ENCODE measurements around the gene THYN1.
"Not testable (repeated sequence)": the region's sequence is repeated elsewhere in the genome, so short reads cannot be mapped to it uniquely, and the experiment has no call there.

THYN1 gene

DNA sequence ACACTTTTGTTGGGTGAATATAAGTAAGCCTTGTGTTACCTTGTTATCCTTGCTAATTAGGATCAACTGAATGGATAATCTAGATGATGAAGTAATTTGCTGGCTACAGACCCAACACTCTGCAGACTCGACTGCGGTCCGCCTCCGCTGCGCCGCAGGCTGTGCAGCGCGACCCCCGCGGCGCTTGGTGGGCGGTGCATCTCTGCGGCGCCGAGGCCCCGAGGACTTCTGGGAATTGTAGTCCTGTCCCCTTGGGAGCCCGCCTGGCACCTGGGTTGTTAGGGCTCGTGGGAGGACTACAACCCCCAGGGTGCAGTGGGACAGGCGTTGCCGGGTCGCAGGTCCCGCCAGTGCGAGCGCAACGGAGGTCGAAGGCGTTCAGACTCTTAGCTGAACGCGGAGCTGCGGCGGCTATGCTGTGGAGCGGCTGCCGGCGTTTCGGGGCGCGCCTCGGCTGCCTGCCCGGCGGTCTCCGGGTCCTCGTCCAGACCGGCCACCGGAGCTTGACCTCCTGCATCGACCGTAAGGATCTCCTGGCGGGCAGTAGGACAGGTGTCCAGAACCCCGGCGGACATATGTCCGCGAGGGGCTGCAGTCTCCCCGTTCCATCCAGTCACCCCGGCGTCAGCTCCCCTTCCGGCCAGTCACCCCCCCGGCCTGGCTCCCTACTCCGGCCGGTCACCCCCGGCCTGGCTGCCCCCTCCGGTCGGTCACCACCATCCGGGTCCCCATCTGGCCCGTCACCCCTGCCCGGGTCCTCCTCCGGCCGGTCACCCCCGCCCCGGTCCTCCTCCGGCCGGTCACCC is at the start of gene THYN1, which contains the start of gene ACAD8:
THYN1 (minus strand) TSS at position 165 of the 806 bp plus-strand sequence. CDS start 470 bp downstream, outside the sequence.
ACAD8 (plus strand) TSS at position 381 of the 806 bp plus-strand sequence; CDS start at position 414, 33 bp downstream.
- peak; percentile 96 for DNase-seq (ENCODE audit: low spot score)

GRCh38 chr11:134294664-134295063 is 41.5 kb upstream of the THYN1 start:
- DNase-seq (ENCODE audit: low spot score) = no peak

GRCh38 chr11:134293119-134294113 is 40.3 kb upstream of the THYN1 start:
- no peak for DNase-seq (ENCODE audit: low spot score)

DNA sequence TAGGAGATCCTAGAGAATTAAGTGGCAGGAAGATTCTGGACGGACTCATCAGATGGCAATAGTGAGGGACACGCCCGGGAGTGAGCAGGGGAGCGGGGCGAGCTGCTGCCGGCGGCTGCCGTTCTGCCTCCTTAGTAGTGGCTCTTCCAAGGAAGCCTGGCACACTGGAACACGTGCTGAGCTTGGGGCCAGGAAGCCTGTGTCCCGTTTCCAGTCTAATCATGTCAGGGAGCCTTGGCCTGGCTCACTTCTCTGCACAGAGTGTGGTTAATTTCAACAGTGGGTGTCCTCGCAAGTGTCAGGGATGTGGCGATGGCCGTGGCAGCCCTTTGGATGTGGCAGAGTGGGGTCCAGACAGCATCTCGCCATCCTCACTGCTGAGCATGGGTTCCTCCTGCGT is 39.5 kb upstream of the THYN1 start:
- DNase-seq (ENCODE audit: low spot score) = no peak

DNA sequence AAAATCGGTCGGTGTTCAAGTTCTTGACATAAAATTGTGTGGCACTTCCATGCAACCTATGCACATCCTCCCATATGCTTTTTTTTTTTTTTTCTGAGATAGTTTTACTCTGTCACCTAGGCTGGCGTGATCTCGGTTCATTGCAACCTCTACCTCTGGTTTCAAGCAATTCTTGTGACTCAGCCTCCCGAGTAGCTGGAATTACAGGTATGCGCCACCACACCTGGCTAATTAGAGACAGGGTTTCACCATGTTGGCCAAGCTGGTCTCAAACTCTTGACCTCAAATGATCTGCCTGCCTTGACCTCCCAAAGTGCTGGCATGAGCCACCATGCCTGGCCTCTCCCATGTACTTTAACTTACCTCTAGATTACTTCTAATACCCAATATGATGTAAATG is 38.0 kb upstream of the THYN1 start:
- no peak for DNase-seq (ENCODE audit: low spot score)

- no peak for DNase-seq (ENCODE audit: low spot score)
Measured at GRCh38 chr11:134290646-134291045, 37.5 kb upstream of the THYN1 start.

DNA sequence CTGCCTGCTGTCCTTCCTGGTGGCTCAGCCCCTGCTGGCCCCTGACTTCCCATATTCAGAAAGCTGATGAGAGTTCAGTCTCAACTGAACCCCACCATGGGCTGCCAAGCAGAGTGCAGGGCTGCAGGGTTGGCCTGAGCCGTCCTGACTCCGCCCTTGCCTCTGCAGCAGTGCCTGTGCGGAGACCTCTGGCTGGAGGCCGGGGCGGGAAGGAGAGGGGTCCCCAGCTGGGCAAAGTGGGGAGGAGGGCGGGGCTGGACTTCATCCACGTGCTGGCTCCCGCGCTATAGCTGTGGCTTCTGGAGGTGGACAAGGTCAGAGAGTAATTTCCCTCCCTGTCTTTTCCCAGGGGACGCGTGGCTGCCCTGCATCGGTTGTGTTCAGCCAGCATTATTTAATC is 36.6 kb upstream of the THYN1 start:
- no peak for DNase-seq (ENCODE audit: low spot score)

DNA sequence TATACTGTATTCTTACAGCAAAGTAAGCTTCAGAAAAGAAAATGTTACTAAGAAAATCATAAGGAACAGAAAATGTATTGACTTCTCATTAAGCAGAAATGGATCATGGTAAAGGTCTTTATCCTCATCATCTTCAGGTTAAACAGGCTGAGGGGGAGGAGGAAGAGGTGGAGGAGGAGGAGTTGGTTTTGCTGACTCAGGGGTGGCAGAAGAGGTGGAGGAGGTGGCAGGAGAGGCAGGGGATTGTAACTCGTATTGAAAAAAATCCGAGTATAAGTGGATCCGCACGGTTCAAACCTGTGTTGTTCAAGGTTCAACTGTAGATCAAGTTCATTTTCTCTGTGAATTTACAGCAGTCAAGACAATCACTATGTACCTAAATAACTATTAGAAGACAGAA is 36.0 kb upstream of the THYN1 start:
- no peak for DNase-seq (ENCODE audit: low spot score)

DNA sequence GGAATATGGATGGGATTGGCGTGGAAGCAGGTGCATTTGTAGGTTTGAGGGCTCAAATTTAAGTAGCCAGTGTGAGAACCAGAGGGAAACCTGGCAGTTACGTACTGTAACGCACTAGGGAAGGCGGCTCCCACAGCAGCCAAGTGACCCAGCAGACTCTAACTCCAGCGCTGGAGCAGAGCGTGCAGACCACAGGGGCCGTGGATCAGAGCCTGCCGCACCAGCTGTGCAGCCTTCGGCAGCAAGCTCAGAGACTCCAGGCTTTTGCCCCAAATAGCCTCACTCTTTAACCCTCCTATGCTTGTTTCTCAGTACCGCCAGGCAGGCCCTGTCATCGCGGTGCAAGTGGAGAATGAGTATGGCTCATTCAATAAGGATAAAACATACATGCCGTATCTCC is 35.3 kb upstream of the THYN1 start:
- no peak for DNase-seq (ENCODE audit: low spot score)

GRCh38 chr11:134287561-134287960 is 34.4 kb upstream of the THYN1 start:
- DNase-seq (ENCODE audit: low spot score) = no peak

- not testable (repeated sequence) for DNase-seq (ENCODE audit: low spot score)
Measured at GRCh38 chr11:134284349-134284748, 31.2 kb upstream of the THYN1 start.

DNA sequence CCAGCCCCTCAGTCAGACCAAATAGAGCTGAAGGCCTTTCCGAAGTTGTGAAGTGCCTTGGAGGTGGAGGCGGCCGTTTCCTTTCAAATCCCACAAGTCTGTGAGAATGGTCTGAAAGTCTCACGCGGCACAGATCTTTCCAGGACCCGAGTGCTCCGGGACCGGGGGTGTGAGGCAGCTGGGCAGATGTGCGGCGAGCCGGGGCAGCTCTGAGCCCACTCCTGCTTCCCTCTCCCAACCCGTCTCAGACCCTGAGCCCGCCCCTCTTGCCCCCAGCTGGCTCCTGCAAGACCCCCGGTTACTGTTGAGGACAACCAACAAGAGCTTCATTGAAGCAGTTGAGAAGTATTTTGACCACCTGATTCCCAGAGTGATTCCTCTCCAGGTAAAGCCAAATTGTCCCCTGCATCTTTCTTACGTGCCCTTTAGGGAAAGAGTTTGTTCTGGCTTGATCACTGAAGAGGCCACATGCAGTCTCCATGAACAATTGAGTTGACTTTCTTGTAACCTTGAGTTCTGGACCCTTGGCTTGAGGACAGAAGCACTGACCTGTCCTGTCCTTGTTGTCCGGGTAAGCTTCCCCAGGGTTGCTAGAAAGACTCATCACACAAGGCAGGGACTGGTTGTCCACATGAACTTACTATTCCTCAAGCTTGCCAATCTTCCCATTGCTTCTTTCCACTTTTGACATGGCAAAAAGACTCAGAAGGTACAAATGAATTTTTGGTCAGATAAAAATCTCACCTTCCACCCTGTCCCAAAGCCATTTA is 30.5 kb upstream of the THYN1 start:
- no peak for DNase-seq (ENCODE audit: low spot score)

- DNase-seq (ENCODE audit: low spot score) = no peak
Measured at GRCh38 chr11:134282121-134283045, 29.2 kb upstream of the THYN1 start.

GRCh38 chr11:134281635-134282034 is 28.5 kb upstream of the THYN1 start:
- not testable (repeated sequence) for DNase-seq (ENCODE audit: low spot score)

GRCh38 chr11:134278356-134278755 is 25.2 kb upstream of the THYN1 start:
- no peak for DNase-seq (ENCODE audit: low spot score)

GRCh38 chr11:134277183-134278001 is 24.2 kb upstream of the THYN1 start:
- DNase-seq (ENCODE audit: low spot score) = no peak

GRCh38 chr11:134276396-134277182 is 23.4 kb upstream of the THYN1 start:
- DNase-seq (ENCODE audit: low spot score) = no peak

- peak; percentile 73 for DNase-seq (ENCODE audit: low spot score)
Measured at GRCh38 chr11:134275534-134276395, 22.6 kb upstream of the THYN1 start, which contains the start of gene GLB1L3. TSS of gene GLB1L3 (plus strand) at chr11:134276379. CDS start at chr11:134276741, 362 bp downstream.
